Neuronal stem cell (in vitro differentiated cells): ENCODE results near the gene FHIT.

Experiments used
- DNase-seq: peaks from one replicate; pipeline ENCODE4 v3.0.0-alpha.2; 2013; ENCODE audit warnings: low spot score
- H2AFZ ChIP-seq: one replicate; pipeline ENCODE4 v1.6.1; 2013; ENCODE audit warnings: mild to moderate bottlenecking, low read length, inconsistent platforms
- H2AK5ac ChIP-seq: 2 replicates; pipeline ENCODE4 v1.6.1; 2013; ENCODE audit warnings: low read depth, mild to moderate bottlenecking, inconsistent platforms, low read length, moderate library complexity, mixed read lengths
- H2BK120ac ChIP-seq: 2 replicates; pipeline ENCODE4 v1.6.1; 2013; ENCODE audit warnings: low read depth, mild to moderate bottlenecking, inconsistent platforms, low read length, moderate library complexity, mixed read lengths
- H2BK12ac ChIP-seq: one replicate; pipeline ENCODE4 v1.6.1; 2013; ENCODE audit warnings: low read length, inconsistent platforms
- H2BK15ac ChIP-seq: 2 replicates; pipeline ENCODE4 v1.6.1; 2013; ENCODE audit warnings: mild to moderate bottlenecking, low read length, inconsistent platforms, mixed read lengths
- H2BK5ac ChIP-seq: one replicate; pipeline ENCODE4 v1.6.1; 2013; ENCODE audit warnings: inconsistent platforms, mild to moderate bottlenecking, low read length, moderate library complexity
- H3K14ac ChIP-seq: one replicate; pipeline ENCODE4 v1.6.1; 2013; ENCODE audit warnings: low read length, inconsistent platforms
- H3K18ac ChIP-seq: 2 replicates; pipeline ENCODE4 v1.6.1; 2013; ENCODE audit warnings: low read length, inconsistent platforms
- H3K23ac ChIP-seq: 2 replicates; pipeline ENCODE4 v1.6.1; 2013; ENCODE audit warnings: low read depth, mild to moderate bottlenecking, mixed read lengths, low read length, inconsistent platforms; ENCODE audit not compliant: poor library complexity
- H3K27ac ChIP-seq: replicated peaks from 3 replicates; pipeline ENCODE4 v1.5.1; 2013; ENCODE audit warnings: low read length, inconsistent platforms
- H3K27me3 ChIP-seq, 3 experiments: 2 replicates each; pipeline ENCODE4 v1.6.1; 2013; ENCODE audit warnings: low read length in 3 of 3, mild to moderate bottlenecking in 2 of 3, inconsistent platforms in 1 of 3, low read depth in 1 of 3, mixed read lengths in 1 of 3, moderate library complexity in 1 of 3; ENCODE audit not compliant: control insufficient read depth in 3 of 3, insufficient read depth in 3 of 3
- H3K36me3 ChIP-seq, 2 donors: replicated peaks in 1 of 2; 2 replicates each; pipeline ENCODE4 v1.6.1; 2013; ENCODE audit warnings: low read length in 2 of 2; ENCODE audit not compliant: control insufficient read depth in 2 of 2, insufficient read depth in 2 of 2
- H3K4ac ChIP-seq: 2 replicates; pipeline ENCODE4 v1.6.1; 2013; ENCODE audit warnings: inconsistent platforms, mild to moderate bottlenecking, low read length, moderate library complexity
- H3K4me1 ChIP-seq, 2 donors: 1 replicate in 1 of 2; 2 replicates in 1 of 2; pipeline ENCODE4 v1.6.1; 2013; ENCODE audit warnings: low read length in 2 of 2, low read depth in 1 of 2; ENCODE audit not compliant: control insufficient read depth in 2 of 2, insufficient read depth in 1 of 2
- H3K4me2 ChIP-seq: one replicate; pipeline ENCODE4 v1.6.1; 2013; ENCODE audit warnings: mild to moderate bottlenecking, low read length, inconsistent platforms; ENCODE audit not compliant: insufficient read depth, poor library complexity, severe bottlenecking
- H3K4me3 ChIP-seq, 2 donors: 2 replicates each; pipeline ENCODE4 v1.5.1; 2013; ENCODE audit warnings: low read length in 2 of 2, mild to moderate bottlenecking in 2 of 2, inconsistent platforms in 1 of 2, moderate library complexity in 1 of 2
- H3K79me1 ChIP-seq: one replicate; pipeline ENCODE4 v1.6.1; 2013; ENCODE audit warnings: low read depth, mild to moderate bottlenecking, inconsistent platforms, low read length, moderate library complexity
- H3K9ac ChIP-seq: one replicate; pipeline ENCODE4 v1.6.1; 2013; ENCODE audit warnings: mild to moderate bottlenecking, low read depth, low read length, inconsistent platforms; ENCODE audit not compliant: poor library complexity
- H3K9me3 ChIP-seq, 2 donors: replicated peaks in 1 of 2; 2 replicates each; pipeline versions ENCODE3 to v1.6.1; 2013; ENCODE audit warnings: low read length in 2 of 2, mild to moderate bottlenecking in 2 of 2, inconsistent platforms in 1 of 2, low read depth in 1 of 2, mixed read lengths in 1 of 2, moderate library complexity in 1 of 2; ENCODE audit not compliant: control insufficient read depth in 2 of 2, insufficient read depth in 1 of 2
- H4K8ac ChIP-seq: one replicate; pipeline ENCODE4 v1.6.1; 2013; ENCODE audit warnings: low read depth, mild to moderate bottlenecking, inconsistent platforms, low read length, moderate library complexity
- H4K91ac ChIP-seq: one replicate; pipeline ENCODE4 v1.6.1; 2013; ENCODE audit warnings: low read length, low read depth, mild to moderate bottlenecking, inconsistent platforms; ENCODE audit not compliant: poor library complexity
- WGBS, 2 donors: extraction: QIAGEN DNeasy Blood & Tissue Kit; methylation state at CpG; one replicate each; pipeline ENCODE4 v1.1.7; 2013; ENCODE audit warnings: missing lambda C conversion rate in 2 of 2, mixed read lengths in 1 of 2; ENCODE audit not compliant: insufficient read length in 2 of 2, insufficient replicate concordance in 1 of 2; ENCODE audit errors: extremely low coverage in 2 of 2; 5-methylcytosine and 5-hydroxymethylcytosine counted together

FHIT gene

DNA sequence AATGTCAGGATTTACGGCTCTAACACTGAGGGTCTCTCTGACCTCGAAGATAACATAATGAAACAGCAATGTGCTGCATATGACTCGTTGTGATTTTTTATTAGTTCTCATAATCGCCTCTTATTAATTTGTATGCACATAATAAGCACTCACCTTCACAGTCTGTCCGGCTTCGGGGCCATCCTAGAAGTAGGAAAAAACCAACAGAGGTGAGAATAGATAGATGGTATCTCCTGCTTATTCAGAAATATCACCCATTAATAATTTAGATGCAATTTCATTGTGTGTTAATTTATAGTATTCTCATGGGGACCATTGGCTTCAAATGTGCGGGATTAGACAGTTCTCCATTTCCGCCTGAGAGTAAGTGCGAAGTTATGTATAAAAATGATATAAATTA lies 1240.0 kb downstream of the FHIT start:
- Histone ChIP-seq H3K9ac (no peak overlapping the region), H3K79me1 (no peaks in the 10 kb centered on the region), H3K9me3 (no peaks in the 10 kb centered on the region), H3K4me3 (no peak overlapping the region), H2AK5ac (no peak overlapping the region), H2BK12ac (no peak overlapping the region), H4K8ac (no peak overlapping the region), H3K4me1 (peaks cover 0 to 5% of the 10 kb centered on the region in 2 donors), H2BK120ac (no peak overlapping the region), H3K23ac (no peak overlapping the region), H2BK15ac (no peak overlapping the region), H3K18ac (no peak overlapping the region), H3K27me3 (no peaks in the 10 kb centered on the region), H3K36me3 (no peaks in the 10 kb centered on the region), H3K4ac (no peak overlapping the region), H3K14ac (no peak overlapping the region), H4K91ac (no peak overlapping the region), H3K4me2 (no peak overlapping the region), H2BK5ac (no peak overlapping the region), H3K27ac (no peak overlapping the region), H2AFZ (no peak overlapping the region)
- DNase-seq = no peak
- no CpG with 5 or more reads among the region's 9 CpGs for WGBS, 2 donors

DNA sequence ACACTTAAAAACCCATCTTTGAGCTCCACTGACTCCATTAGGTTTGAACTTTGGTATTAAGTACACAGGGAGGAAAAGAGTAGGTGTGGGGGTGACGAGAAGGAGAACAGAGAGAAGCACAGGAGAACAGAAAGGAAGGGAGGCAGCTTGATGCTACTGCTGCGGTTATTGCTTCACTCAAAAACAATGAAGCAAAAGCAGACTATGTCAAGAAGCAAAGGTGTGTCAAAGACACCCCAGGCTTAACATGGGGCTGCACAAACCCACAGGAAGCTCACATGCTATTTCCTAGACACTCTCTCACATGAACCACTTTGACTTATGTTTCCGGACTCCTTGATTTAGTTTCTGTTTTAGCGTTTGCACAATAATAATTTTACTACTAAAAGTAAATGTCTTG lies 1240.5 kb downstream of the FHIT start:
- Histone ChIP-seq H3K79me1 (no peaks in the 10 kb centered on the region), H3K4me3 (no peak overlapping the region), H3K4ac (no peak overlapping the region), H2BK120ac (no peak overlapping the region), H2AK5ac (no peak overlapping the region), H3K27ac (no peak overlapping the region), H2AFZ (no peak overlapping the region), H2BK5ac (no peak overlapping the region), H3K36me3 (no peaks in the 10 kb centered on the region), H3K9me3 (no peaks in the 10 kb centered on the region), H3K23ac (no peak overlapping the region), H2BK12ac (no peak overlapping the region), H3K9ac (no peak overlapping the region), H3K4me1 (peaks cover 0 to 5% of the 10 kb centered on the region in 2 donors), H4K8ac (no peak overlapping the region), H2BK15ac (no peak overlapping the region), H3K14ac (no peak overlapping the region), H4K91ac (no peak overlapping the region), H3K27me3 (no peaks in the 10 kb centered on the region), H3K18ac (no peak overlapping the region), H3K4me2 (no peak overlapping the region)
- WGBS, 2 donors = no CpG with 5 or more reads among the region's 4 CpGs
- DNase-seq = no peak

DNA sequence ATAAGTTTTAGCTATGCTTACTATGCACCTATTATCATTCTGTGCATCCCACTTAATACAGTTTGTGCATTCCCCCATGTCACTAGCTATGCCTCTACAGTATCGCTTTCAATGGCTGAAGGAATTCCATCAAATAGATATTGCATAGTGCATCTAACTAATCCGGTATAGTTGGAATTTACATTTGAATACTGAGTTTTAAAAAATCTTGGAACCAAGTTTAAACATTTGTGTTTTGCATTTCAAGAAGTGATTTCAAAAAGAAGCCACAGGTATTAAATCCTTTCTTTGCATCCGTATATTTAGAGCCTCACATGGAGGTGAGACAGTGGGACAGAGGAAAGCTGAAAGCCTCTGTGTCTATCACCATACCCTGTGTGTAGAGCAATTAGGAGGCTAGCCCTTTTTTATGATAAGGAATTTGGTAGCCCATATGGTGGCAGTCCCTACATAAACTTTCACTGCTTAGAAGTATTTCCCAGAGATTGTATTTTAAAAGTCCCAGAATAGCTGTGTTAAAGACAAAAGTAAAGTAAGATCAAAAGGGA lies 1241.2 kb downstream of the FHIT start:
- H3K9me3 ChIP-seq = no peaks in the 10 kb centered on the region
- no peak overlapping the region for H3K9ac ChIP-seq
- H3K14ac ChIP-seq = no peak overlapping the region
- WGBS, 2 donors = no CpG with 5 or more reads among the region's 3 CpGs
- H3K23ac ChIP-seq = no peak overlapping the region
- no peak overlapping the region for H4K91ac ChIP-seq
- no peak overlapping the region for H3K4me3 ChIP-seq
- H3K27me3 ChIP-seq = no peaks in the 10 kb centered on the region
- H3K36me3 ChIP-seq = no peaks in the 10 kb centered on the region
- no peak overlapping the region for H2BK15ac ChIP-seq
- H3K27ac ChIP-seq = no peak overlapping the region
- no peak overlapping the region for H3K18ac ChIP-seq
- H2AK5ac ChIP-seq = no peak overlapping the region
- H2BK12ac ChIP-seq = no peak overlapping the region
- peaks cover 0 to 3% of the 10 kb centered on the region in 2 donors for H3K4me1 ChIP-seq
- H3K4me2 ChIP-seq = no peak overlapping the region
- no peak for DNase-seq
- H2BK5ac ChIP-seq = no peak overlapping the region
- H4K8ac ChIP-seq = no peak overlapping the region
- H3K79me1 ChIP-seq = no peaks in the 10 kb centered on the region
- no peak overlapping the region for H2AFZ ChIP-seq
- no peak overlapping the region for H3K4ac ChIP-seq
- H2BK120ac ChIP-seq = no peak overlapping the region

DNA sequence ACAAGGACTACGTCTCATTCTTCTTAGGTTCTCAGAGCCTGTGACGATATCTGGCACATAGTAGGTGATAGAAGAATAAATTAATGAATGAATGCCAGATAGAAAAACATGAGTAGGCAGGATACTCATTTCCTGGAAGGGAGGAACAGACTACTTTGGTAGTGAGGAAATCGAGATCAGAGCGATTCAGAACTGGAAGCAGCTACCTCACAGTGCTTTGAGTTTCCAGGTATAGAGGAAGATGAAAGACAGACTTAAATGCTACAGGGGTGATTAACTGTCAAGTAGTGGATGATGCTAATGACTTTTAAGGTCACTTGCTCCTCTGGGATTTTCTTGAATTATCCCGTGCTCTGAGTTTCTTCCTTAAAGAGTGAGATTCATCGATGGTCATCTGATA lies 1249.9 kb downstream of the FHIT start:
- H3K27ac ChIP-seq = no peak overlapping the region
- H3K4me1 ChIP-seq = peaks cover 0 to 1% of the 10 kb centered on the region in 2 donors
- H3K79me1 ChIP-seq = no peaks in the 10 kb centered on the region
- no peak overlapping the region for H3K4me3 ChIP-seq
- whole genome bisulfite sequencing, 2 donors = no CpG with 5 or more reads among the region's 6 CpGs
- H2BK5ac ChIP-seq = no peak overlapping the region
- H3K9ac ChIP-seq = no peak overlapping the region
- H3K23ac ChIP-seq = no peak overlapping the region
- H4K8ac ChIP-seq = no peak overlapping the region
- no peaks in the 10 kb centered on the region for H3K9me3 ChIP-seq
- H2BK120ac ChIP-seq = no peak overlapping the region
- no peak overlapping the region for H4K91ac ChIP-seq
- H3K36me3 ChIP-seq = no peaks in the 10 kb centered on the region
- no peaks in the 10 kb centered on the region for H3K27me3 ChIP-seq
- no peak overlapping the region for H3K4ac ChIP-seq
- H2AK5ac ChIP-seq = no peak overlapping the region
- no peak for DNase-seq
- no peak overlapping the region for H2BK12ac ChIP-seq
- H2BK15ac ChIP-seq = no peak overlapping the region
- no peak overlapping the region for H3K4me2 ChIP-seq
- H2AFZ ChIP-seq = no peak overlapping the region
- H3K14ac ChIP-seq = no peak overlapping the region
- no peak overlapping the region for H3K18ac ChIP-seq
